SK-N-SH (cell line): ENCODE measurements around the gene ORC1. TPM values are rescaled to one million over a fixed set of nuclear protein-coding genes. Genes with fewer than 3 reads are reported as not detected.

Source experiments
- CTCF ChIA-PET: fragments of 300-600, 350-600 bp; formaldehyde crosslinking; extraction: SDS; loops from one replicate; lab custom pipeline; 2021; lab: Yijun Ruan, JAX
- POLR2A ChIA-PET: fragments of 350-600 bp; sonication (Branson Sonifier 250); formaldehyde crosslinking; extraction: SDS; loops from one replicate; lab custom pipeline; 2020; ENCODE audit warnings: antibody characterized with exemption, inconsistent platforms; lab: Yijun Ruan, JAX
- DNase-seq: peaks from one replicate; pipeline ENCODE4 v3.0.0; 2012
- H2AFZ ChIP-seq: fragments of 200-600 bp; sonication (generic); 2 replicates; pipeline ENCODE4 v1.8.1; 2016; ENCODE audit warnings: antibody characterized with exemption, mild to moderate bottlenecking, low read depth
- H3F3A ChIP-seq: fragments of 200-600 bp; sonication (generic); replicated peaks from 2 replicates; pipeline ENCODE3; 2016; ENCODE audit warnings: antibody characterized with exemption, mild to moderate bottlenecking; ENCODE audit not compliant: insufficient read depth
- H3K27ac ChIP-seq, 2 experiments: fragments of 200-500 bp in 1 of 2; fragments of 200-600 bp in 1 of 2; sonication (Bioruptor generic) in 1 of 2; sonication (generic), shearing (Covaris generic) in 1 of 2; 2 replicates each; pipeline versions ENCODE4 v1.5.1 to v1.6.1; 2014 to 2016; ENCODE audit warnings: low read depth in 2 of 2, inconsistent platforms in 1 of 2, low read length in 1 of 2, mild to moderate bottlenecking in 1 of 2, mixed read lengths in 1 of 2
- H3K27me3 ChIP-seq: fragments of 200-600 bp; sonication (generic), shearing (Covaris generic); 2 replicates; pipeline ENCODE4 v1.6.1; 2016; ENCODE audit warnings: mixed run types; ENCODE audit not compliant: insufficient read depth
- H3K36me3 ChIP-seq, 2 experiments: fragments of 200-500 bp in 1 of 2; fragments of 200-600 bp in 1 of 2; sonication (Bioruptor generic) in 1 of 2; sonication (generic) in 1 of 2; replicated peaks in 1 of 2; 2 replicates each; pipeline versions ENCODE3 to v1.5.1; 2014 to 2016; ENCODE audit warnings: low read length in 1 of 2, mild to moderate bottlenecking in 1 of 2; ENCODE audit not compliant: insufficient read depth in 2 of 2, control insufficient read depth in 1 of 2
- H3K4me1 ChIP-seq, 2 experiments: fragments of 200-500 bp in 1 of 2; fragments of 200-600 bp in 1 of 2; sonication (Bioruptor generic) in 1 of 2; sonication (generic), shearing (Covaris generic) in 1 of 2; 2 replicates each; pipeline versions ENCODE4 v1.5.1 to v1.6.1; 2014 to 2016; ENCODE audit warnings: low read depth in 1 of 2, low read length in 1 of 2, mixed run types in 1 of 2; ENCODE audit not compliant: insufficient read depth in 2 of 2, control insufficient read depth in 1 of 2
- H3K4me2 ChIP-seq: fragments of 200-600 bp; sonication (generic), shearing (Covaris generic); 2 replicates; pipeline ENCODE4 v1.6.1; 2017; ENCODE audit warnings: mixed run types
- H3K4me3 ChIP-seq, 2 experiments: fragments of 200-500 bp in 1 of 2; fragments of 200-600 bp in 1 of 2; sonication (Bioruptor generic) in 1 of 2; sonication (generic), shearing (Covaris generic) in 1 of 2; 2 replicates each; pipeline versions ENCODE4 v1.5.1 to v1.8.1; 2014 to 2016; ENCODE audit warnings: low read depth in 2 of 2, inconsistent platforms in 1 of 2, low read length in 1 of 2, mild to moderate bottlenecking in 1 of 2, mixed read lengths in 1 of 2, moderate library complexity in 1 of 2
- H3K79me2 ChIP-seq: fragments of 200-600 bp; sonication (generic); 2 replicates; pipeline ENCODE4 v1.8.1; 2017; ENCODE audit warnings: mild to moderate bottlenecking; ENCODE audit not compliant: insufficient read depth
- H3K9ac ChIP-seq: fragments of 200-600 bp; sonication (generic); 2 replicates; pipeline ENCODE4 v1.6.1; 2017; ENCODE audit warnings: mixed run types
- H3K9me2 ChIP-seq: fragments of 200-600 bp; sonication (generic); 2 replicates; pipeline ENCODE4 v1.6.1; 2017; ENCODE audit warnings: mixed run types
- H3K9me3 ChIP-seq: fragments of 200-600 bp; sonication (generic); 2 replicates; pipeline ENCODE4 v1.6.1; 2017; ENCODE audit warnings: mixed run types, mild to moderate bottlenecking, moderate library complexity
- H4K20me1 ChIP-seq: fragments of 200-600 bp; sonication (generic); 2 replicates; pipeline ENCODE4 v1.6.1; 2017; ENCODE audit warnings: mild to moderate bottlenecking, mixed run types; ENCODE audit not compliant: insufficient read depth
- ELF1 ChIP-seq: IDR thresholded peaks from 2 replicates; pipeline ENCODE4 v1.4.0; 2012
- EP300 ChIP-seq, 2 experiments: IDR thresholded peaks; 2 replicates each; pipeline versions ENCODE4 v1.4.0 to v1.6.1; 2012; ENCODE audit warnings: borderline replicate concordance in 1 of 2, low read depth in 1 of 2, low read length in 1 of 2
- GATA2 ChIP-seq: sonication (generic); formaldehyde crosslinking; IDR thresholded peaks from 2 replicates; pipeline ENCODE4 v1.5.0; 2020; ENCODE audit warnings: mild to moderate bottlenecking, missing genetic modification reagents
- JUND ChIP-seq: IDR thresholded peaks from 2 replicates; pipeline ENCODE4 v1.4.0; 2012
- MEF2A ChIP-seq: IDR thresholded peaks from 2 replicates; pipeline ENCODE4 v1.4.0; 2012; ENCODE audit warnings: low read depth, borderline replicate concordance
- NFIC ChIP-seq: IDR thresholded peaks from 2 replicates; pipeline ENCODE4 v1.4.0; 2012; ENCODE audit warnings: borderline replicate concordance
- NRF1 ChIP-seq: IDR thresholded peaks from 2 replicates; pipeline ENCODE4 v1.6.1; 2012; ENCODE audit warnings: low read depth, mild to moderate bottlenecking, low read length
- POLR2AphosphoS5 ChIP-seq: IDR thresholded peaks from 2 replicates; pipeline ENCODE4 v1.6.1; 2012; ENCODE audit warnings: low read depth, low read length
- RCOR1 ChIP-seq: fragments of 150-350 bp; IDR thresholded peaks from 2 replicates; pipeline ENCODE4 v1.6.1; 2017; ENCODE audit warnings: antibody characterized with exemption, low read length
- RFX5 ChIP-seq: IDR thresholded peaks from 2 replicates; pipeline ENCODE4 v1.6.1; 2012; ENCODE audit warnings: mild to moderate bottlenecking, improper control_type of control experiment, low read length
- RXRA ChIP-seq: IDR thresholded peaks from 2 replicates; pipeline ENCODE4 v1.4.0; 2012; ENCODE audit warnings: low read depth, mild to moderate bottlenecking, borderline replicate concordance
- TAF1 ChIP-seq: IDR thresholded peaks from 2 replicates; pipeline ENCODE4 v1.6.1; 2012; ENCODE audit warnings: low read depth, mild to moderate bottlenecking, low read length, moderate library complexity, borderline replicate concordance
- TCF12 ChIP-seq: IDR thresholded peaks from 2 replicates; pipeline ENCODE4 v1.4.0; 2012
- TEAD4 ChIP-seq: IDR thresholded peaks from 2 replicates; pipeline ENCODE4 v1.4.0; 2012; ENCODE audit warnings: mild to moderate bottlenecking, borderline replicate concordance; ENCODE audit not compliant: insufficient read depth
- YY1 ChIP-seq: IDR thresholded peaks from 2 replicates; pipeline ENCODE4 v1.4.0; 2012; ENCODE audit warnings: low read depth, mild to moderate bottlenecking
- WGBS: methylation state at CpG from one replicate; pipeline ENCODE4 v1.1.6; 2017; ENCODE audit warnings: low lambda C conversion rate; 5-methylcytosine and 5-hydroxymethylcytosine counted together
- polyA plus RNA-seq, 3 experiments: library from polyadenylated mRNA; depleted of rRNA; stranded (reverse); fragments of >200 nt; gene quantifications; 2 replicates each; pipeline ENCODE4 v1.2.3, GENCODE V29; 2012
- TF ChIP-seq, protein P1 (sequence below): IDR thresholded peaks from 2 replicates; pipeline ENCODE4 v1.4.0; 2012; ENCODE audit warnings: low read depth, borderline replicate concordance
- TF ChIP-seq, protein P2 (sequence below): IDR thresholded peaks from 2 replicates; pipeline ENCODE4 v1.6.1; 2012; ENCODE audit warnings: mild to moderate bottlenecking, low read depth, low read length, moderate library complexity
- TF ChIP-seq, protein P3 (sequence below): fragments of 150-350 bp; IDR thresholded peaks from 2 replicates; pipeline ENCODE4 v1.6.1; 2017; ENCODE audit warnings: antibody characterized with exemption, low read length, low read depth, borderline replicate concordance

Gene ORC1
- polyA plus RNA-seq, 1 of the 3 experiments (the other 2 are of a cell fraction): 5.2 TPM

DNA sequence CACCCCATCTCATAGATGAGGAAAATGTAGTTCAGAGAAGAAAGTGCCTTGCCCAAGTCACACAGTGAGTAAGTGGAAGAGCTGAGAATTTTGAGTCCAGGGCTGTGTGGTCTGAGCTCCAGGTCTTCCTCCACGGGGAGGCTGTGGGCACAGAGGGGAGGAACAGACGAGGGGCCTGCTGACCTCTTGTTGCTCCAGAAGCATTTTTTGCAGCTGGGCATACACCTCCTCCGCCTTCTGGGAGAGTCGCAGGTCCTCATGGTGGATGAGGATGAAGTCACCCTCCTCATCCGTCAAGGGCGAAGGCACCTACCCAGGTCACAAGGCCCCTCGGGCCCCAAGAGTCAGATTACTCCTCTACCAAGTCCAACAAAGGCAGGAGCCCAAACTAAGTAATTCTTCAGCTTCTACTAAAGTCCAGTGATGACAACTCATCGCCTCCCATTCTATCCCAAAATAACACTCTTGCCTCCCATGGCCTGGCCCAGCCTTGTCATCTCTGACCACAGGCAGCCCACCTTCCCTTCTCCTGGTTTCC, 47.3 kb downstream of the ORC1 start:
- Histone ChIP-seq H3K4me2 (no peak overlapping the region), H3K36me3 (peaks cover 14 to 99% of the 10 kb centered on the region in 2 experiments), H3K4me1 (no peaks in the 10 kb centered on the region), H3K9me2 (no peaks in the 10 kb centered on the region), H3K9me3 (no peaks in the 10 kb centered on the region), H3F3A (no peaks in the 10 kb centered on the region), H4K20me1 (no peaks in the 10 kb centered on the region), H2AFZ (no peak overlapping the region), H3K27ac (no peak overlapping the region), H3K4me3 (no peak overlapping the region), H3K27me3 (no peaks in the 10 kb centered on the region), H3K79me2 (peaks cover 6% of the 10 kb centered on the region; the same call in 1 of the 2 replicates), H3K9ac (no peak overlapping the region)
- TF ChIP-seq YY1 (no peak), NRF1 (no peak), JUND (no peak), RXRA (no peak), ELF1 (no peak), TCF12 (no peak), RCOR1 (no peak), MEF2A (no peak), GATA2 (no peak), POLR2AphosphoS5 (no peak), TAF1 (no peak), RFX5 (no peak), TEAD4 (no peak), NFIC (no peak), EP300 (IDR thresholded peaks at IDR 0.05; ENCODE audit: borderline replicate concordance in 1 of 2, low read depth in 1 of 2, low read length in 1 of 2) (no peak)
- TF ChIP-seq, protein P1, sequence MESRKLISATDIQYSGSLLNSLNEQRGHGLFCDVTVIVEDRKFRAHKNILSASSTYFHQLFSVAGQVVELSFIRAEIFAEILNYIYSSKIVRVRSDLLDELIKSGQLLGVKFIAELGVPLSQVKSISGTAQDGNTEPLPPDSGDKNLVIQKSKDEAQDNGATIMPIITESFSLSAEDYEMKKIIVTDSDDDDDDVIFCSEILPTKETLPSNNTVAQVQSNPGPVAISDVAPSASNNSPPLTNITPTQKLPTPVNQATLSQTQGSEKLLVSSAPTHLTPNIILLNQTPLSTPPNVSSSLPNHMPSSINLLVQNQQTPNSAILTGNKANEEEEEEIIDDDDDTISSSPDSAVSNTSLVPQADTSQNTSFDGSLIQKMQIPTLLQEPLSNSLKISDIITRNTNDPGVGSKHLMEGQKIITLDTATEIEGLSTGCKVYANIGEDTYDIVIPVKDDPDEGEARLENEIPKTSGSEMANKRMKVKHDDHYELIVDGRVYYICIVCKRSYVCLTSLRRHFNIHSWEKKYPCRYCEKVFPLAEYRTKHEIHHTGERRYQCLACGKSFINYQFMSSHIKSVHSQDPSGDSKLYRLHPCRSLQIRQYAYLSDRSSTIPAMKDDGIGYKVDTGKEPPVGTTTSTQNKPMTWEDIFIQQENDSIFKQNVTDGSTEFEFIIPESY: no peak
- TF ChIP-seq, protein P2, sequence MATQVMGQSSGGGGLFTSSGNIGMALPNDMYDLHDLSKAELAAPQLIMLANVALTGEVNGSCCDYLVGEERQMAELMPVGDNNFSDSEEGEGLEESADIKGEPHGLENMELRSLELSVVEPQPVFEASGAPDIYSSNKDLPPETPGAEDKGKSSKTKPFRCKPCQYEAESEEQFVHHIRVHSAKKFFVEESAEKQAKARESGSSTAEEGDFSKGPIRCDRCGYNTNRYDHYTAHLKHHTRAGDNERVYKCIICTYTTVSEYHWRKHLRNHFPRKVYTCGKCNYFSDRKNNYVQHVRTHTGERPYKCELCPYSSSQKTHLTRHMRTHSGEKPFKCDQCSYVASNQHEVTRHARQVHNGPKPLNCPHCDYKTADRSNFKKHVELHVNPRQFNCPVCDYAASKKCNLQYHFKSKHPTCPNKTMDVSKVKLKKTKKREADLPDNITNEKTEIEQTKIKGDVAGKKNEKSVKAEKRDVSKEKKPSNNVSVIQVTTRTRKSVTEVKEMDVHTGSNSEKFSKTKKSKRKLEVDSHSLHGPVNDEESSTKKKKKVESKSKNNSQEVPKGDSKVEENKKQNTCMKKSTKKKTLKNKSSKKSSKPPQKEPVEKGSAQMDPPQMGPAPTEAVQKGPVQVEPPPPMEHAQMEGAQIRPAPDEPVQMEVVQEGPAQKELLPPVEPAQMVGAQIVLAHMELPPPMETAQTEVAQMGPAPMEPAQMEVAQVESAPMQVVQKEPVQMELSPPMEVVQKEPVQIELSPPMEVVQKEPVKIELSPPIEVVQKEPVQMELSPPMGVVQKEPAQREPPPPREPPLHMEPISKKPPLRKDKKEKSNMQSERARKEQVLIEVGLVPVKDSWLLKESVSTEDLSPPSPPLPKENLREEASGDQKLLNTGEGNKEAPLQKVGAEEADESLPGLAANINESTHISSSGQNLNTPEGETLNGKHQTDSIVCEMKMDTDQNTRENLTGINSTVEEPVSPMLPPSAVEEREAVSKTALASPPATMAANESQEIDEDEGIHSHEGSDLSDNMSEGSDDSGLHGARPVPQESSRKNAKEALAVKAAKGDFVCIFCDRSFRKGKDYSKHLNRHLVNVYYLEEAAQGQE: no peak
- TF ChIP-seq, protein P3, sequence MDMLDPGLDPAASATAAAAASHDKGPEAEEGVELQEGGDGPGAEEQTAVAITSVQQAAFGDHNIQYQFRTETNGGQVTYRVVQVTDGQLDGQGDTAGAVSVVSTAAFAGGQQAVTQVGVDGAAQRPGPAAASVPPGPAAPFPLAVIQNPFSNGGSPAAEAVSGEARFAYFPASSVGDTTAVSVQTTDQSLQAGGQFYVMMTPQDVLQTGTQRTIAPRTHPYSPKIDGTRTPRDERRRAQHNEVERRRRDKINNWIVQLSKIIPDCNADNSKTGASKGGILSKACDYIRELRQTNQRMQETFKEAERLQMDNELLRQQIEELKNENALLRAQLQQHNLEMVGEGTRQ: no peak
- ChIA-PET POLR2A (interaction anchor here (0.5 kb wide), 1 partner anchor 302 kb away, joined by 3 read pairs; the partner anchor contains the start of gene TXNDC12), CTCF (interaction anchor here (1.5 kb wide), 1 partner anchor 229 kb away, joined by 4 read pairs; no protein-coding TSS in a partner anchor)
- WGBS: 84% methylated on average over 3 of the region's 8 CpGs
- DNase-seq: no peak
